ENCODE results near the gene F10. TPM values are rescaled to one million over a fixed set of nuclear protein-coding genes. Genes with fewer than 3 reads are reported as not detected.

Gene F10
- total RNA-seq, 1 donor from 2014 or later = not detected

DNA sequence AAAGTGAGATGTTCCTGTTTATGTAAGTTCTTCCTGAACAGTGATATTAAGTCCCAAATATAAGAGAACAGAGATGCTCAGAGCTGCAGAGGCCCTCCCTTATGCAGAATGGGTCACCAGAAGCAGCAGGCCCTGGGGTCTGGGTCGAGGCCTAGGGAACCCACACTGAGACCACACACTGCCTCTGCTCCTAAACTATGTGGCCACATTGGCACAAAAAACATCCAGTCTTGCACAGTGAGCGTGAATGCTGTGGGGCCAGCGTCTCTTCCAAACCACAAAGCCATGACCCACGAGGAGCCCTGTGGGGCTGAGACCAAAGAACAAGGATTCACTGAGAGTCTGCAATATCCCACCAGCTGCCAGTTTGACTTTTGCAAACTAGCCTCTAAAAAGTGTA is 59.4 kb downstream of the F10 start:
- Mint-ChIP-seq H3K4me1 (peaks cover 3% of the 10 kb centered on the region), H3K27me3 (no peaks in the 10 kb centered on the region), H3K9me3 (no peaks in the 10 kb centered on the region), H3K27ac (no peak overlapping the region), H3K4me3 (no peak overlapping the region), H3K36me3 (ENCODE audit: low read depth) (peaks cover 81% of the 10 kb centered on the region)
- ChIA-PET CTCF (no interaction called here), POLR2A (no interaction called here)
- intact Hi-C loops (cut with micrococcal nuclease) = no loop called here
- DNase-seq (no peak), ATAC-seq (ENCODE audit: low read depth) (no peak)
- TF ChIP-seq CTCF (IDR thresholded peaks at IDR 0.05) = no peak

DNA sequence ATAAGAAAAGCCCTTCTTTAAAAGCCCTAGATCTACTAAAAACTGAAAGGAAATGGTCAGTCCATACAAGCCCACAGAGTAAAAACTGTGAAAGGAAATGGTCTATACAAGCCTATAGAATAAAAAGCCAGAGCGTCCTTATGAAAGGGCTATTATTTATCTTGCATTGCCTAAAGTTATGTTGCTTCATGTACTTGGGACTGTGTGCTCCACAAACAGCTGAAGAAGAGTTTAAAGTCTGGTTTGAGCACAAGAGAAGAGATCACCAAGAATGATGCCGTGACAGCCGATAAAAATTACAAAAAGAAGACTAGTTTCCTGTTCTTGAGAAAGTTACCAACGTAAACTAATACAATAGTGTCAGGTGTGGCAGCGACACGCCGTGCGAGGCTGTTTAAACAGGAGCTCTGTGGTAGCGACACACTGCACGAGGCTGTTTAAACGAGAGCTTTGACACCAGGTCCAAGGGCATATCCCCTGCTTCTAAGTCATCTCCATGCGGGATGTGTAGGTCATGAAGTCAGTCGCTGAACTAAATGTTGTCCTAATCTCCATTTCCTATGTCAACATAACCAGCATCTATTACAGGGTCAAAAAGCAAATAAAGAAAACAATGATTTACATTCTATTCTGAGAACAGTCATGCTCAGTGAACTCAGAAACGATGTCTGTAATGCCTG is 61.0 kb downstream of the F10 start:
- intact Hi-C loops (cut with micrococcal nuclease) = no loop called here
- Mint-ChIP-seq H3K27me3 (no peaks in the 10 kb centered on the region), H3K36me3 (ENCODE audit: low read depth) (peaks cover 84% of the 10 kb centered on the region), H3K27ac (no peak overlapping the region), H3K4me3 (no peak overlapping the region), H3K4me1 (peaks cover 3% of the 10 kb centered on the region), H3K9me3 (no peaks in the 10 kb centered on the region)
- TF ChIP-seq CTCF (IDR thresholded peaks at IDR 0.05) = no peak
- ATAC-seq (ENCODE audit: low read depth) (no peak), DNase-seq (no peak)
- POLR2A ChIA-PET = interaction anchor here (1.9 kb wide), 1 partner anchor 26 kb away, joined by 4 read pairs; the partner anchor contains the start of gene CUL4A
- CTCF ChIA-PET = no interaction called here

DNA sequence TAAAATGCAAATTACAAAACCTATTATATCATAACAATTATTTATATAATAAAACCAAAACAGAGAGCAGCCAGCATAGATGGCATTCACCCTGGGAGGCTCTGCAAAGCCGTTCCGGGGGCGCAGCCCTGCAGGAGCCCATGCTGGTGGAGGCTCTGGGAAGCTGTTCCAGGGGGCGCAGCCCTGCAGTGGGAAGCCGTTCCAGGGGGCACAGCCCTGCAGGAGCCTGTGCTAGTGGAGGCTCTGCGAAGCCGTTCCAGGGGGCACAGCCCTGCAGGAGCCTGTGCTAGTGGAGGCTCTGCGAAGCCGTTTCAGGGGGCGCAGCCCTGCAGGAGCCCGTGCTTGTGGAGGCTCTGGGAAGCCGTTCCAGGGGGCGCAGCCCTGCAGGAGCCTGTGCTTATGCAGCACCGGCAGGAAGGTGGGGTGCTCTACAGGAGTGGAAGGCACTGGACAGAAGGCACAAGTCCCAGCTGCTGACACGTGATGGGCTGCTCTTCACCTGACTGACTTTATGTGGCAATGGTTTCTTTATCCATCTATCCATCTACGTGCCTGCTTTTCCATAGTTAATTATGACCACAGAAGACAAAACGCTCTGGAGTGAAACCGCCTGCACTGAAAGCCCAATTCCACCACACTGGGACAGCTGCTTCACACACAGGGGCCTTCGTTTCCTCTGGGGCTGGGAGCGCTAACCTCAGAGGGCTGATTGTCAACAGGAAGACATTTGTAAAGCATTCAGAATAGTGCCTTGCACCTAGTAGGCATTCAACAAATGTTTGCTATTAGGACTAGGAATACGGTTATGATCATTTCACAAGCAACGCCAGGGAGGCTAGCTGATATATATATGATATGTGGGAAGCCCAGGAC is 62.2 kb downstream of the F10 start:
- Mint-ChIP-seq H3K9me3 (no peaks in the 10 kb centered on the region), H3K27me3 (no peaks in the 10 kb centered on the region), H3K4me3 (no peak overlapping the region), H3K36me3 (ENCODE audit: low read depth) (peaks cover 82% of the 10 kb centered on the region), H3K4me1 (peaks cover 3% of the 10 kb centered on the region), H3K27ac (no peak overlapping the region)
- intact Hi-C loops (cut with micrococcal nuclease) = no loop called here
- DNase-seq (no peak), ATAC-seq (ENCODE audit: low read depth) (no peak)
- POLR2A ChIA-PET = interaction anchor here (1.9 kb wide), 1 partner anchor 25 kb away, joined by 4 read pairs; the partner anchor contains the start of gene CUL4A
- no peak for TF ChIP-seq CTCF (IDR thresholded peaks at IDR 0.05)
- CTCF ChIA-PET = interaction anchor here (0.8 kb wide), 1 partner anchor 209 kb away, joined by 3 read pairs; no protein-coding TSS in a partner anchor

- ChIA-PET POLR2A (no interaction called here), CTCF (no interaction called here)
- intact Hi-C loops (cut with micrococcal nuclease) = no loop called here
- Mint-ChIP-seq H3K36me3 (ENCODE audit: low read depth) (peaks cover 77% of the 10 kb centered on the region), H3K27me3 (no peaks in the 10 kb centered on the region), H3K27ac (no peak overlapping the region), H3K4me1 (peaks cover 3% of the 10 kb centered on the region), H3K9me3 (no peaks in the 10 kb centered on the region), H3K4me3 (no peak overlapping the region)
- TF ChIP-seq CTCF (IDR thresholded peaks at IDR 0.05) = no peak
- ATAC-seq (ENCODE audit: low read depth) (no peak), DNase-seq (no peak)
Measured at GRCh38 chr13:113186061-113186900, 63.7 kb downstream of the F10 start.

Data from activated B cell treated with CpG ODN at 0.5 μM for 24 hours (primary cell).